ENCODE measurements around the gene CT47C1. TPM values are rescaled to one million over a fixed set of nuclear protein-coding genes. Genes with fewer than 3 reads are reported as not detected.
"Not testable (repeated sequence)": the region's sequence is repeated elsewhere in the genome, so short reads cannot be mapped to it uniquely, and the experiment has no call there.

CT47C1 gene
- total RNA-seq, result not detected in 2 replicates
- total RNA-seq (2013), result not detected
- not detected in 2 replicates for polyA plus RNA-seq
- polyA minus RNA-seq, result not detected in 2 replicates

DNA sequence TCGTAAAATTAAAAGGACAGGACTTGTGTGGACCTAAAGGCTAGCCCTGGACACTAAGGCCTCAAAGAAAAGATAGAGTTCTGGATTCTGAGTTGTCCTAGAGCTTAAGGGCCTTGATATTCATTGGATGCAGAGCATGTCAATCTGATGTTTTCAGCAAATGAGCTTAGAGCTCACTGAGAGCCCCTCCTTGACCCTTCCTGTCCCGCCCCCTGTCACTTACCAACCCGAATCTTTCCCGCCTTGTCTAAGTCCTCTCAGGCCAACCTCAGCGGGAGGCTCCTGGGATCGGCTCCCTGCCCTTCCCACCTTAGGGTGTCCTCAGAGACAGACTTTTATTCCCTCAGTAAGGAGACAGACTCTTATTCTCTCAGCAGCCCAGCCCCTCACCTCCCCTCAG lies at the start of gene CT47C1:
CT47C1 (plus strand) TSS at position 250 of the 400 bp plus-strand sequence. CDS start 233 bp downstream, outside the sequence.
- H3K27me3 Mint-ChIP-seq, result peaks cover 4% of the 10 kb centered on the region
- Histone ChIP-seq H3K79me2 (ENCODE audit: control insufficient read depth, insufficient read depth, low read length) (no peaks in the 10 kb centered on the region), H3K9ac (ENCODE audit: low read length) (no peak within 1 kb of the TSS), H3K4me3 (ENCODE audit: control extremely low read depth in 1 of 5, extremely low read depth in 1 of 5, insufficient read depth in 1 of 5, low read depth in 2 of 5, low read length in 4 of 5) (no peak within 1 kb of the TSS), H3K27ac (ENCODE audit: low read length in 2 of 2) (peak within 1 kb of the TSS in 1 of 2 donors; percentile 22), H3K9me3 (ENCODE audit: control extremely low read depth in 1 of 3, control insufficient read depth in 2 of 3, insufficient read depth in 1 of 3, low read length in 2 of 3) (no peaks in the 10 kb centered on the region), H4K20me1 (ENCODE audit: control insufficient read depth, insufficient read depth, low read length, poor library complexity, severe bottlenecking) (no peaks in the 10 kb centered on the region), H3K36me3 (replicated peaks in 1 of 2; ENCODE audit: control extremely low read depth in 1 of 2, control insufficient read depth in 1 of 2, extremely low read depth in 1 of 2, insufficient read depth in 2 of 2, low read length in 1 of 2) (no peaks in the 10 kb centered on the region), H3K4me2 (replicated peaks; ENCODE audit: low read depth, low read length, poor library complexity, severe bottlenecking) (peak within 1 kb of the TSS; percentile 20), H3K4me1 (ENCODE audit: control insufficient read depth in 2 of 2, insufficient read depth in 2 of 2, low read length in 2 of 2) (peaks cover 11 to 15% of the 10 kb centered on the region in 2 donors), H2AFZ (ENCODE audit: insufficient read depth, low read depth, low read length, poor library complexity, severe bottlenecking) (no peak within 1 kb of the TSS), H3K27me3 (replicated peaks in 1 of 4; ENCODE audit: control extremely low read depth in 1 of 4, control insufficient read depth in 3 of 4, insufficient read depth in 4 of 4, low read length in 3 of 4) (no peaks in the 10 kb centered on the region)
- H3K4me1 Mint-ChIP-seq, result peaks cover 14% of the 10 kb centered on the region
- intact Hi-C loops (cut with micrococcal nuclease), result no loop called here
- POLR2A ChIA-PET, result no interaction called here
- no peak within 1 kb of the TSS for H3K4me3 Mint-ChIP-seq
- CTCF ChIA-PET, result no interaction called here
- DNase-seq, result no peak
- no peaks in the 10 kb centered on the region for H3K9me3 Mint-ChIP-seq (ENCODE audit: insufficient read depth)
- no peak for TF ChIP-seq EZH2 (IDR thresholded peaks at IDR 0.05; ENCODE audit: borderline replicate concordance, insufficient read depth, low read depth, low read length, poor library complexity, severe bottlenecking)
- TF ChIP-seq, protein P1, sequence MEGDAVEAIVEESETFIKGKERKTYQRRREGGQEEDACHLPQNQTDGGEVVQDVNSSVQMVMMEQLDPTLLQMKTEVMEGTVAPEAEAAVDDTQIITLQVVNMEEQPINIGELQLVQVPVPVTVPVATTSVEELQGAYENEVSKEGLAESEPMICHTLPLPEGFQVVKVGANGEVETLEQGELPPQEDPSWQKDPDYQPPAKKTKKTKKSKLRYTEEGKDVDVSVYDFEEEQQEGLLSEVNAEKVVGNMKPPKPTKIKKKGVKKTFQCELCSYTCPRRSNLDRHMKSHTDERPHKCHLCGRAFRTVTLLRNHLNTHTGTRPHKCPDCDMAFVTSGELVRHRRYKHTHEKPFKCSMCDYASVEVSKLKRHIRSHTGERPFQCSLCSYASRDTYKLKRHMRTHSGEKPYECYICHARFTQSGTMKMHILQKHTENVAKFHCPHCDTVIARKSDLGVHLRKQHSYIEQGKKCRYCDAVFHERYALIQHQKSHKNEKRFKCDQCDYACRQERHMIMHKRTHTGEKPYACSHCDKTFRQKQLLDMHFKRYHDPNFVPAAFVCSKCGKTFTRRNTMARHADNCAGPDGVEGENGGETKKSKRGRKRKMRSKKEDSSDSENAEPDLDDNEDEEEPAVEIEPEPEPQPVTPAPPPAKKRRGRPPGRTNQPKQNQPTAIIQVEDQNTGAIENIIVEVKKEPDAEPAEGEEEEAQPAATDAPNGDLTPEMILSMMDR (IDR thresholded peaks at IDR 0.05), result no peak
- ATAC-seq (ENCODE audit: low read depth), result no peak
- 93% methylated on average over 5 of the region's 6 CpGs for WGBS (ENCODE audit: insufficient coverage)
- peak within 1 kb of the TSS; percentile 83 for H3K27ac Mint-ChIP-seq

DNA sequence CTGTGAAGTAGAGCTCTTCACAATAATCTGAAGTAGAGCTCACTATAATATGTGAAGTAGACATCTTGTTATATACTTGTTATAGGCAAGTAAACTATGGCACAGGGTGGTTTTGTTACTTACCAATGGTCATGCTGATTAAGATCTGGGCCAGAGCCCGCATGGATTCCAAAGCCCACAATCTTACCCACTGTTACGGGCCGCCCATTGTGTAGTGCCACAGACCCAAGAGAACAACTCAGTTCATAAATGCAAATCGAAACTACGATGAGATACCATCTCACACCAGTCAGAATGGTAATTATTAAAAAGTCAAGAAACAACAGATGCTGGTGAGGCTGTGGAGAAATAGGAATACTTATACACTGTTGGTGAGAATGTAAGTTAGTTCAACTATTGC lies 46.9 kb upstream of the CT47C1 start:
- H3K36me3 ChIP-seq (replicated peaks in 1 of 2; ENCODE audit: control extremely low read depth in 1 of 2, control insufficient read depth in 1 of 2, extremely low read depth in 1 of 2, insufficient read depth in 2 of 2, low read length in 1 of 2), result no peaks in the 10 kb centered on the region
- Mint-ChIP-seq H3K9me3 (ENCODE audit: insufficient read depth) (no peaks in the 10 kb centered on the region), H3K27ac (no peak overlapping the region), H3K4me3 (no peak overlapping the region), H3K4me1 (no peaks in the 10 kb centered on the region), H3K27me3 (no peaks in the 10 kb centered on the region)
- no peak overlapping the region for H2AFZ ChIP-seq (ENCODE audit: insufficient read depth, low read depth, low read length, poor library complexity, severe bottlenecking)
- H3K4me1 ChIP-seq (ENCODE audit: control insufficient read depth in 2 of 2, insufficient read depth in 2 of 2, low read length in 2 of 2), result no peaks in the 10 kb centered on the region
- no peak overlapping the region for H3K9ac ChIP-seq (ENCODE audit: low read length)
- intact Hi-C loops (cut with micrococcal nuclease), result no loop called here
- TF ChIP-seq, protein P1 (IDR thresholded peaks at IDR 0.05), result no peak
- TF ChIP-seq EZH2 (IDR thresholded peaks at IDR 0.05; ENCODE audit: borderline replicate concordance, insufficient read depth, low read depth, low read length, poor library complexity, severe bottlenecking), result no peak
- ATAC-seq (ENCODE audit: low read depth) (no peak), DNase-seq (no peak)
- POLR2A ChIA-PET, result no interaction called here
- WGBS (ENCODE audit: insufficient coverage), result no CpG with 5 or more reads among the region's 5 CpGs
- H3K27me3 ChIP-seq (replicated peaks in 1 of 4; ENCODE audit: control extremely low read depth in 1 of 4, control insufficient read depth in 3 of 4, insufficient read depth in 4 of 4, low read length in 3 of 4), result no peaks in the 10 kb centered on the region
- CTCF ChIA-PET, result no interaction called here
- no peaks in the 10 kb centered on the region for H3K79me2 ChIP-seq (ENCODE audit: control insufficient read depth, insufficient read depth, low read length)
- no peak overlapping the region for H3K27ac ChIP-seq (ENCODE audit: low read length in 2 of 2)
- no peaks in the 10 kb centered on the region for H4K20me1 ChIP-seq (ENCODE audit: control insufficient read depth, insufficient read depth, low read length, poor library complexity, severe bottlenecking)
- no peak overlapping the region for H3K4me2 ChIP-seq (replicated peaks; ENCODE audit: low read depth, low read length, poor library complexity, severe bottlenecking)
- H3K9me3 ChIP-seq (ENCODE audit: control extremely low read depth in 1 of 3, control insufficient read depth in 2 of 3, insufficient read depth in 1 of 3, low read length in 2 of 3), result no peaks in the 10 kb centered on the region
- H3K4me3 ChIP-seq (ENCODE audit: control extremely low read depth in 1 of 5, extremely low read depth in 1 of 5, insufficient read depth in 1 of 5, low read depth in 2 of 5, low read length in 4 of 5), result no peak overlapping the region

DNA sequence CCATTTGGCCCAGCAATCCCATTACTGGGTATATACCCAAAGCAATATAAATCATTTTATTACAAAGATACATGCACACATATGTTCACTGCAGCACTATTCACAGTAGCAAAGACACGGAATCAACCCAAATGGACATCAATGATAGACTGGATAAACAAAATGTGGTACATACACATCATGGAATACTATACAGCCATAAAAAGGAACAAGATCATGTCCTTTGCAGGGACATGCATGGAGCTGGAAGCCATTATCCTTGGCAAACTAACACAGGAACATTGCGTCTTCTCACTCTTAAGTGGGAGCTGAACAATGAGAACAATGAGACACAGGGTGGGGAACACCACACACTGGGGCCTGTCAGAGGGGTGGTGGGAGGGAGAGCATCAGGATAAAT lies 46.4 kb upstream of the CT47C1 start:
- H3K27ac Mint-ChIP-seq; H3K79me2 ChIP-seq (ENCODE audit: control insufficient read depth, insufficient read depth, low read length); H3K4me2 ChIP-seq (replicated peaks; ENCODE audit: low read depth, low read length, poor library complexity, severe bottlenecking); POLR2A ChIA-PET; intact Hi-C loops (cut with micrococcal nuclease); H3K9me3 ChIP-seq (ENCODE audit: control extremely low read depth in 1 of 3, control insufficient read depth in 2 of 3, insufficient read depth in 1 of 3, low read length in 2 of 3); H3K9ac ChIP-seq (ENCODE audit: low read length); DNase-seq; H4K20me1 ChIP-seq (ENCODE audit: control insufficient read depth, insufficient read depth, low read length, poor library complexity, severe bottlenecking); ATAC-seq (ENCODE audit: low read depth); H3K4me1 Mint-ChIP-seq; H3K36me3 ChIP-seq (replicated peaks in 1 of 2; ENCODE audit: control extremely low read depth in 1 of 2, control insufficient read depth in 1 of 2, extremely low read depth in 1 of 2, insufficient read depth in 2 of 2, low read length in 1 of 2); H3K4me3 ChIP-seq (ENCODE audit: control extremely low read depth in 1 of 5, extremely low read depth in 1 of 5, insufficient read depth in 1 of 5, low read depth in 2 of 5, low read length in 4 of 5); CTCF ChIA-PET; H3K4me3 Mint-ChIP-seq; H3K4me1 ChIP-seq (ENCODE audit: control insufficient read depth in 2 of 2, insufficient read depth in 2 of 2, low read length in 2 of 2); H3K27me3 Mint-ChIP-seq; H3K27ac ChIP-seq (ENCODE audit: low read length in 2 of 2); H3K27me3 ChIP-seq (replicated peaks in 1 of 4; ENCODE audit: control extremely low read depth in 1 of 4, control insufficient read depth in 3 of 4, insufficient read depth in 4 of 4, low read length in 3 of 4); H2AFZ ChIP-seq (ENCODE audit: insufficient read depth, low read depth, low read length, poor library complexity, severe bottlenecking); H3K9me3 Mint-ChIP-seq (ENCODE audit: insufficient read depth): not testable (repeated sequence)
- 100% methylated on average over 1 of the region's 2 CpGs for WGBS (ENCODE audit: insufficient coverage)

All from B cell (primary cell).